Colonic mucosa (tissue), 4 donors: ENCODE measurements around the gene PDE6B. TPM values are rescaled to one million over a fixed set of nuclear protein-coding genes. Genes with fewer than 3 reads are reported as not detected.
"Not testable (repeated sequence)": the region's sequence is repeated elsewhere in the genome, so short reads cannot be mapped to it uniquely, and the experiment has no call there.

Source experiments
- DNase-seq: peaks from one replicate; pipeline ENCODE4 v3.0.0-alpha.2; 2020
- H3K27ac ChIP-seq: fragments of 200-600 bp; one replicate; pipeline ENCODE4 v1.8.0; 2021
- H3K27me3 ChIP-seq: fragments of 200-600 bp; one replicate; pipeline ENCODE4 v1.8.0; 2021
- H3K36me3 ChIP-seq: fragments of 200-600 bp; one replicate; pipeline ENCODE4 v1.8.0; 2021
- H3K4me1 ChIP-seq: fragments of 200-600 bp; one replicate; pipeline ENCODE4 v1.8.0; 2021; ENCODE audit warnings: mild to moderate bottlenecking
- H3K4me3 ChIP-seq: fragments of 200-600 bp; one replicate; pipeline ENCODE4 v1.8.0; 2021
- H3K9ac ChIP-seq, 2 donors: one replicate each; pipeline ENCODE4 v1.7.0; 2013; ENCODE audit warnings: control low read depth in 2 of 2, low read depth in 2 of 2, low read length in 2 of 2
- H3K9me3 ChIP-seq: fragments of 200-600 bp; one replicate; pipeline ENCODE4 v1.8.0; 2021
- CTCF ChIP-seq: fragments of 200-600 bp; IDR thresholded peaks from one replicate; pipeline ENCODE4 v1.8.0; 2022; ENCODE audit warnings: antibody characterized with exemption, mild to moderate bottlenecking
- intact Hi-C: fragments of 100-400 bp; cut with DNase I; formaldehyde crosslinking; loops from one replicate; pipeline ENCODE4 v1.14.1; 2022
- total RNA-seq, 2 donors: library from RNA; stranded (reverse); fragmentation: NEBNext Ultra II Directional in 1 of 2; extraction: Animal tissue kit (Norgen Biotek cat#: 25700) in 1 of 2; gene quantifications; one replicate each; pipeline ENCODE4 v1.2.1, GENCODE V29; 2021
- donor health status: healthy.
- donor health status: DM: no; HTN: no; CAD: no.
- donor health status: DM: no; HTN: no; CAD: no.

The PDE6B gene
- total RNA-seq, 2 donors from 2014 or later: 1.2 to 2.3 TPM

- no peak overlapping the region for H3K9ac ChIP-seq
- no peak overlapping the region for H3K4me3 ChIP-seq
- H3K27ac ChIP-seq: no peak overlapping the region
- no peaks in the 10 kb centered on the region for H3K4me1 ChIP-seq
- DNase-seq: no peak
- no peaks in the 10 kb centered on the region for H3K36me3 ChIP-seq
- no peaks in the 10 kb centered on the region for H3K27me3 ChIP-seq
- intact Hi-C loops: no loop called here
- TF ChIP-seq CTCF: no peak
- H3K9me3 ChIP-seq: no peaks in the 10 kb centered on the region
Observed at GRCh38 chr4:633976-634598, 8.7 kb downstream of the PDE6B start.

GRCh38 chr4:634599-634985, 9.2 kb downstream of the PDE6B start:
- Histone ChIP-seq H3K9ac (no peak overlapping the region), H3K27me3 (no peaks in the 10 kb centered on the region), H3K9me3 (no peaks in the 10 kb centered on the region), H3K4me1 (no peaks in the 10 kb centered on the region), H3K36me3 (no peaks in the 10 kb centered on the region), H3K4me3 (no peak overlapping the region), H3K27ac (no peak overlapping the region)
- no peak for DNase-seq
- TF ChIP-seq CTCF: no peak
- intact Hi-C loops: no loop called here

- H3K9ac ChIP-seq, H3K27me3 ChIP-seq, intact Hi-C loops, H3K36me3 ChIP-seq, DNase-seq, H3K9me3 ChIP-seq, H3K4me1 ChIP-seq, H3K4me3 ChIP-seq, H3K27ac ChIP-seq: not testable (repeated sequence)
Observed at GRCh38 chr4:635066-635835, 9.9 kb downstream of the PDE6B start.

GRCh38 chr4:635851-636627, 10.7 kb downstream of the PDE6B start:
- H3K9ac ChIP-seq: no peak overlapping the region
- H3K4me1 ChIP-seq: no peaks in the 10 kb centered on the region
- no peaks in the 10 kb centered on the region for H3K27me3 ChIP-seq
- no peak overlapping the region for H3K27ac ChIP-seq
- no peaks in the 10 kb centered on the region for H3K36me3 ChIP-seq
- H3K4me3 ChIP-seq: no peak overlapping the region
- no peak for DNase-seq
- TF ChIP-seq CTCF: no peak
- intact Hi-C loops: no loop called here
- H3K9me3 ChIP-seq: no peaks in the 10 kb centered on the region

GRCh38 chr4:636628-637159, 11.3 kb downstream of the PDE6B start:
- H3K27me3 ChIP-seq: no peaks in the 10 kb centered on the region

More at GRCh38 chr4:636628-637159, 11.3 kb downstream of the PDE6B start:
- H3K9me3 ChIP-seq: no peaks in the 10 kb centered on the region
- no peak for DNase-seq
- intact Hi-C loops: no loop called here
- no peak overlapping the region for H3K4me3 ChIP-seq
- no peak for TF ChIP-seq CTCF
- H3K4me1 ChIP-seq: no peaks in the 10 kb centered on the region
- no peaks in the 10 kb centered on the region for H3K36me3 ChIP-seq
- no peak overlapping the region for H3K27ac ChIP-seq
- H3K9ac ChIP-seq: no peak overlapping the region
